ENCODE results near the gene OOSP4B. TPM values are rescaled to one million over a fixed set of nuclear protein-coding genes. Genes with fewer than 3 reads are reported as not detected.

OOSP4B gene
- total RNA-seq (2016; rRNA removed; fragmentation: Illumina TruSeq; extraction: Trizol), result not detected in 2 replicates
- not detected in 2 replicates for total RNA-seq (2016; cell fraction: cytosol; rRNA removed; fragmentation: Illumina TruSeq; extraction: Trizol; ENCODE audit: low read depth)
- total RNA-seq (2016; cell fraction: insoluble cytoplasmic fraction; rRNA removed; fragmentation: Illumina TruSeq; extraction: Trizol), result not detected in 2 replicates
- not detected in 2 replicates for total RNA-seq (2016; cell fraction: membrane; rRNA removed; fragmentation: Illumina TruSeq; extraction: Trizol)
- not detected in 2 replicates for total RNA-seq (2016; cell fraction: nucleus; rRNA removed; fragmentation: Illumina TruSeq; extraction: Trizol)
- not detected in 2 replicates for polyA plus RNA-seq (2011; rRNA removed)
- not detected in 2 replicates for polyA plus RNA-seq (2011; cell fraction: cytosol; rRNA removed)
- not detected in 2 replicates for polyA plus RNA-seq (2011; cell fraction: nucleus; rRNA removed)
- polyA plus RNA-seq (2012), result not detected in 2 replicates
- polyA plus RNA-seq (2016; cell fraction: cytosol; fragmentation: Illumina TruSeq; extraction: Trizol; ENCODE audit: low read depth), result not detected in 2 replicates
- polyA plus RNA-seq (2016; cell fraction: insoluble cytoplasmic fraction; fragmentation: Illumina TruSeq; extraction: Trizol; ENCODE audit: low read depth), result not detected in 2 replicates
- not detected in 2 replicates for polyA plus RNA-seq (2016; cell fraction: membrane; fragmentation: Illumina TruSeq; extraction: Trizol; ENCODE audit: low read depth)
- polyA plus RNA-seq (2016; cell fraction: nucleus; fragmentation: Illumina TruSeq; extraction: Trizol; ENCODE audit: insufficient read depth, low read depth), result not detected in 2 replicates
- not detected in 2 replicates for polyA minus RNA-seq (2011; rRNA and poly(A)+ RNA removed; ENCODE audit: low replicate concordance)
- not detected in 2 replicates for polyA minus RNA-seq (2011; cell fraction: cytosol; rRNA and poly(A)+ RNA removed)
- not detected in 2 replicates for polyA minus RNA-seq (2011; cell fraction: nucleus; rRNA and poly(A)+ RNA removed)
- Bru-seq, nascent RNA, result not detected
- BruChase-seq, experiment 1, labeled RNA remaining after a 6-hour chase, result not detected
- BruChase-seq, experiment 2, labeled RNA remaining after a 2-hour chase, result not detected
- long read RNA-seq, experiment 1, result 0 reads
- long read RNA-seq, experiment 2, result 0 reads

DNA sequence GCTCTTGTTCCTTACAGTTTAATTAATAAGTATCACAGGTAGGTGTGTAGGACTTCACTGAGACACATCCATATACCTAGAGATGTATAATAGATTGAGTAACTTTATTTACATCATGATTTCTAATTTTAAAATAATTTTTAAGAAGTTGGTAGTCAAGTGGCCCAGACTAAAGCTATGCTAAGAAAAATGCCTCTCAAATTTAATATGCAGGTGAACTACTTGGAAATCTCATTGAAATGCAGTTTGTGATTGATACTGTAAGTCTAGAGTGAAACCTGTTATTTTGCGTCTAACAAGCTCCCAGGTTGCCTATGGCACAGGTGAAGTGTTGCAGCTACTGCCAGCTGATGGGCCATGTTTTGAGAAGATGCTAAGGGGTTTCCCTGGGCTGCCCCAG is at the start of gene OOSP4B:
Gene OOSP4B (plus strand): TSS at position 301 of the 400 bp plus-strand sequence.
- no peaks in the 10 kb centered on the region for H3K9me3 ChIP-seq (ENCODE audit: low read length)
- H4K20me1 ChIP-seq (ENCODE audit: insufficient read depth, low read length), result no peaks in the 10 kb centered on the region
- no peak within 1 kb of the TSS for H3K9ac ChIP-seq (ENCODE audit: insufficient read depth, low read depth, low read length)
- intact Hi-C loops (cut with micrococcal nuclease; ENCODE audit: unreplicated experiment) (no loop called here), in situ Hi-C loops (cut with HindIII; ENCODE audit: extremely low pct_ligation_motif_present, low pct_unique_long_range_greater_than_20kb) (no loop called here)
- FAIRE-seq (no peak), DNase-seq (ENCODE audit: low spot score) (no peak), ATAC-seq (no peak)
- no peak within 1 kb of the TSS for H3K4me2 ChIP-seq (ENCODE audit: low read depth, low read length)
- 0% methylated on average over 1 of the region's 1 CpG for WGBS (ENCODE audit: low lambda C conversion rate)
- no peaks in the 10 kb centered on the region for H3K79me2 ChIP-seq (ENCODE audit: insufficient read depth, low read length)
- H3K36me3 ChIP-seq (replicated peaks in 1 of 2; ENCODE audit: control insufficient read depth in 1 of 2, insufficient read depth in 2 of 2, low read length in 2 of 2), result no peaks in the 10 kb centered on the region
- BruUV-seq (replicated peaks), result no TSS peak
- H3K27ac ChIP-seq (ENCODE audit: extremely low read length, insufficient read depth, low read length), result no peak within 1 kb of the TSS
- ChIA-PET CTCF (ENCODE audit: low intra/inter-chr PET ratio, low total read pairs) (no interaction called here), POLR2A (interaction anchor here (0.6 kb wide), 1 partner anchor 80 kb away, joined by 4 read pairs; no protein-coding TSS in a partner anchor)
- no peak within 1 kb of the TSS for H3K4me3 ChIP-seq (replicated peaks in 1 of 3; ENCODE audit: insufficient read depth in 1 of 3, low read depth in 2 of 3, low read length in 3 of 3)
- peak within 1 kb of the TSS; percentile 11 for H2AFZ ChIP-seq (ENCODE audit: low read length)
- no peaks in the 10 kb centered on the region for H3K4me1 ChIP-seq (ENCODE audit: insufficient read depth, low read length)
- no peaks in the 10 kb centered on the region for H3K27me3 ChIP-seq (ENCODE audit: control insufficient read depth in 1 of 2, insufficient read depth in 2 of 2, low read length in 2 of 2)
- TF ChIP-seq ATF4 (CRISPR knock-in tag; IDR thresholded peaks at IDR 0.05) (no peak), KLF11 (CRISPR knock-in tag; IDR thresholded peaks at IDR 0.05) (no peak), DZIP1 (CRISPR knock-in tag; IDR thresholded peaks at IDR 0.05) (no peak), ZNF460 (CRISPR knock-in tag; IDR thresholded peaks at IDR 0.05; ENCODE audit: borderline replicate concordance) (no peak), HOXA7 (CRISPR knock-in tag; IDR thresholded peaks at IDR 0.05) (no peak), HINFP (CRISPR knock-in tag; IDR thresholded peaks at IDR 0.05; ENCODE audit: low read depth) (no peak), HNF4G (IDR thresholded peaks at IDR 0.05; ENCODE audit: borderline replicate concordance, low read depth, low read length) (no peak), HNF4G (CRISPR knock-in tag; IDR thresholded peaks at IDR 0.05; ENCODE audit: borderline replicate concordance, low read depth) (no peak), SYNCRIP (IDR thresholded peaks at IDR 0.05; ENCODE audit: insufficient read depth, low read depth, low read length) (no peak), NRL (CRISPR knock-in tag; IDR thresholded peaks at IDR 0.05; ENCODE audit: borderline replicate concordance) (no peak), LCORL (IDR thresholded peaks at IDR 0.05) (no peak), LCORL (CRISPR knock-in tag; IDR thresholded peaks at IDR 0.05) (no peak), ZBTB10 (CRISPR knock-in tag; IDR thresholded peaks at IDR 0.05; ENCODE audit: borderline replicate concordance) (no peak)
